ENCODE results near the gene NR2C2. TPM values are rescaled to one million over a fixed set of nuclear protein-coding genes. Genes with fewer than 3 reads are reported as not detected.

NR2C2 gene
- total and polyA plus RNA-seq, 10 of the 15 experiments (the other 5 are each of a cell fraction or from before 2014, with no cell fraction given), result 2.7 to 30.3 (median 18.3) TPM

DNA sequence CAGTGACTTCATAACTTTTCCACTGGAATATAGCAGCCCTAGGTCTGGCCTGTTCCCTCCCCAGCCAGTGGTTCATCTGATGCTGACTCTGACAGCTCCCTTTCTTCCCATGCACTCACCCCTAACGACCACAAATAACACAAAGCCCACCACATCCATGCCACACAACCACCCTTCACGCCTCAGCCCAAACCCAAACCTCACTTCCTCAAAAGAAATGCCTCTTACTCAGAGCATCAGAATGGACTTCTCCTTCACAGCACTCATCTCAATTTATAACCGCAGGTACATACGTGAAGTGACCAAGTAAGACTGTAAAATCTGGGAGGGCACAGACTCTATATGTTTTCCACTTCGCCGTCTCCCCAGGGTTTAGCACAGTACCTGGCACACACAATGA, 150.5 kb downstream of the NR2C2 start (continued):
- TF ChIP-seq, protein P1, sequence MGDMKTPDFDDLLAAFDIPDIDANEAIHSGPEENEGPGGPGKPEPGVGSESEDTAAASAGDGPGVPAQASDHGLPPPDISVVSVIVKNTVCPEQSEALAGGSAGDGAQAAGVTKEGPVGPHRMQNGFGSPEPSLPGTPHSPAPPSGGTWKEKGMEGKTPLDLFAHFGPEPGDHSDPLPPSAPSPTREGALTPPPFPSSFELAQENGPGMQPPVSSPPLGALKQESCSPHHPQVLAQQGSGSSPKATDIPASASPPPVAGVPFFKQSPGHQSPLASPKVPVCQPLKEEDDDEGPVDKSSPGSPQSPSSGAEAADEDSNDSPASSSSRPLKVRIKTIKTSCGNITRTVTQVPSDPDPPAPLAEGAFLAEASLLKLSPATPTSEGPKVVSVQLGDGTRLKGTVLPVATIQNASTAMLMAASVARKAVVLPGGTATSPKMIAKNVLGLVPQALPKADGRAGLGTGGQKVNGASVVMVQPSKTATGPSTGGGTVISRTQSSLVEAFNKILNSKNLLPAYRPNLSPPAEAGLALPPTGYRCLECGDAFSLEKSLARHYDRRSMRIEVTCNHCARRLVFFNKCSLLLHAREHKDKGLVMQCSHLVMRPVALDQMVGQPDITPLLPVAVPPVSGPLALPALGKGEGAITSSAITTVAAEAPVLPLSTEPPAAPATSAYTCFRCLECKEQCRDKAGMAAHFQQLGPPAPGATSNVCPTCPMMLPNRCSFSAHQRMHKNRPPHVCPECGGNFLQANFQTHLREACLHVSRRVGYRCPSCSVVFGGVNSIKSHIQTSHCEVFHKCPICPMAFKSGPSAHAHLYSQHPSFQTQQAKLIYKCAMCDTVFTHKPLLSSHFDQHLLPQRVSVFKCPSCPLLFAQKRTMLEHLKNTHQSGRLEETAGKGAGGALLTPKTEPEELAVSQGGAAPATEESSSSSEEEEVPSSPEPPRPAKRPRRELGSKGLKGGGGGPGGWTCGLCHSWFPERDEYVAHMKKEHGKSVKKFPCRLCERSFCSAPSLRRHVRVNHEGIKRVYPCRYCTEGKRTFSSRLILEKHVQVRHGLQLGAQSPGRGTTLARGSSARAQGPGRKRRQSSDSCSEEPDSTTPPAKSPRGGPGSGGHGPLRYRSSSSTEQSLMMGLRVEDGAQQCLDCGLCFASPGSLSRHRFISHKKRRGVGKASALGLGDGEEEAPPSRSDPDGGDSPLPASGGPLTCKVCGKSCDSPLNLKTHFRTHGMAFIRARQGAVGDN (IDR thresholded peaks at IDR 0.05), result no peak
- TF ChIP-seq GABPA (IDR thresholded peaks at IDR 0.05; ENCODE audit: low read depth) (no peak), MYB (IDR thresholded peaks at IDR 0.05; ENCODE audit: borderline replicate concordance, low read depth, low read length) (no peak), CREM (IDR thresholded peaks at IDR 0.05; ENCODE audit: low read depth) (no peak), DPF2 (IDR thresholded peaks at IDR 0.05) (0 out of 2 replicates have a peak, but pooled peaks have one; percentile 18), CHD1 (IDR thresholded peaks at IDR 0.05; ENCODE audit: low read depth, low read length) (no peak), CHD2 (IDR thresholded peaks at IDR 0.05; ENCODE audit: borderline replicate concordance, low read depth, low read length) (no peak), MEF2A (IDR thresholded peaks at IDR 0.05; ENCODE audit: insufficient read depth, low read depth, low read length) (no peak), SREBF1 (IDR thresholded peaks at IDR 0.05; ENCODE audit: low read length) (no peak), NR2C2 (IDR thresholded peaks at IDR 0.05; ENCODE audit: borderline replicate concordance, control insufficient read depth, insufficient read length, low read depth) (no peak), MTA3 (IDR thresholded peaks at IDR 0.05; ENCODE audit: borderline replicate concordance, low read length) (peak; percentile 61; the same call in 1 of the 2 replicates), KDM1A (IDR thresholded peaks at IDR 0.05; ENCODE audit: borderline replicate concordance) (no peak), NR2C1 (IDR thresholded peaks at IDR 0.05) (no peak), SUZ12 (IDR thresholded peaks at IDR 0.05; ENCODE audit: unreplicated experiment) (no peak), ZNF384 (IDR thresholded peaks at IDR 0.05; ENCODE audit: borderline replicate concordance, low read depth, low read length) (no peak), RCOR1 (conservative IDR thresholded peaks at IDR 0.05; ENCODE audit: low read depth, low read length) (no peak), YBX1 (IDR thresholded peaks at IDR 0.05) (no peak)
- TF ChIP-seq, protein P2, sequence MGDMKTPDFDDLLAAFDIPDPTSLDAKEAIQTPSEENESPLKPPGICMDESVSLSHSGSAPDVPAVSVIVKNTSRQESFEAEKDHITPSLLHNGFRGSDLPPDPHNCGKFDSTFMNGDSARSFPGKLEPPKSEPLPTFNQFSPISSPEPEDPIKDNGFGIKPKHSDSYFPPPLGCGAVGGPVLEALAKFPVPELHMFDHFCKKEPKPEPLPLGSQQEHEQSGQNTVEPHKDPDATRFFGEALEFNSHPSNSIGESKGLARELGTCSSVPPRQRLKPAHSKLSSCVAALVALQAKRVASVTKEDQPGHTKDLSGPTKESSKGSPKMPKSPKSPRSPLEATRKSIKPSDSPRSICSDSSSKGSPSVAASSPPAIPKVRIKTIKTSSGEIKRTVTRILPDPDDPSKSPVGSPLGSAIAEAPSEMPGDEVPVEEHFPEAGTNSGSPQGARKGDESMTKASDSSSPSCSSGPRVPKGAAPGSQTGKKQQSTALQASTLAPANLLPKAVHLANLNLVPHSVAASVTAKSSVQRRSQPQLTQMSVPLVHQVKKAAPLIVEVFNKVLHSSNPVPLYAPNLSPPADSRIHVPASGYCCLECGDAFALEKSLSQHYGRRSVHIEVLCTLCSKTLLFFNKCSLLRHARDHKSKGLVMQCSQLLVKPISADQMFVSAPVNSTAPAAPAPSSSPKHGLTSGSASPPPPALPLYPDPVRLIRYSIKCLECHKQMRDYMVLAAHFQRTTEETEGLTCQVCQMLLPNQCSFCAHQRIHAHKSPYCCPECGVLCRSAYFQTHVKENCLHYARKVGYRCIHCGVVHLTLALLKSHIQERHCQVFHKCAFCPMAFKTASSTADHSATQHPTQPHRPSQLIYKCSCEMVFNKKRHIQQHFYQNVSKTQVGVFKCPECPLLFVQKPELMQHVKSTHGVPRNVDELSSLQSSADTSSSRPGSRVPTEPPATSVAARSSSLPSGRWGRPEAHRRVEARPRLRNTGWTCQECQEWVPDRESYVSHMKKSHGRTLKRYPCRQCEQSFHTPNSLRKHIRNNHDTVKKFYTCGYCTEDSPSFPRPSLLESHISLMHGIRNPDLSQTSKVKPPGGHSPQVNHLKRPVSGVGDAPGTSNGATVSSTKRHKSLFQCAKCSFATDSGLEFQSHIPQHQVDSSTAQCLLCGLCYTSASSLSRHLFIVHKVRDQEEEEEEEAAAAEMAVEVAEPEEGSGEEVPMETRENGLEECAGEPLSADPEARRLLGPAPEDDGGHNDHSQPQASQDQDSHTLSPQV (IDR thresholded peaks at IDR 0.05), result no peak
- TF ChIP-seq, protein P3, sequence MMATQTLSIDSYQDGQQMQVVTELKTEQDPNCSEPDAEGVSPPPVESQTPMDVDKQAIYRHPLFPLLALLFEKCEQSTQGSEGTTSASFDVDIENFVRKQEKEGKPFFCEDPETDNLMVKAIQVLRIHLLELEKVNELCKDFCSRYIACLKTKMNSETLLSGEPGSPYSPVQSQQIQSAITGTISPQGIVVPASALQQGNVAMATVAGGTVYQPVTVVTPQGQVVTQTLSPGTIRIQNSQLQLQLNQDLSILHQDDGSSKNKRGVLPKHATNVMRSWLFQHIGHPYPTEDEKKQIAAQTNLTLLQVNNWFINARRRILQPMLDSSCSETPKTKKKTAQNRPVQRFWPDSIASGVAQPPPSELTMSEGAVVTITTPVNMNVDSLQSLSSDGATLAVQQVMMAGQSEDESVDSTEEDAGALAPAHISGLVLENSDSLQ (IDR thresholded peaks at IDR 0.05), result peak; percentile 37; the same call in 1 of the 2 replicates
- TF ChIP-seq, protein P4, sequence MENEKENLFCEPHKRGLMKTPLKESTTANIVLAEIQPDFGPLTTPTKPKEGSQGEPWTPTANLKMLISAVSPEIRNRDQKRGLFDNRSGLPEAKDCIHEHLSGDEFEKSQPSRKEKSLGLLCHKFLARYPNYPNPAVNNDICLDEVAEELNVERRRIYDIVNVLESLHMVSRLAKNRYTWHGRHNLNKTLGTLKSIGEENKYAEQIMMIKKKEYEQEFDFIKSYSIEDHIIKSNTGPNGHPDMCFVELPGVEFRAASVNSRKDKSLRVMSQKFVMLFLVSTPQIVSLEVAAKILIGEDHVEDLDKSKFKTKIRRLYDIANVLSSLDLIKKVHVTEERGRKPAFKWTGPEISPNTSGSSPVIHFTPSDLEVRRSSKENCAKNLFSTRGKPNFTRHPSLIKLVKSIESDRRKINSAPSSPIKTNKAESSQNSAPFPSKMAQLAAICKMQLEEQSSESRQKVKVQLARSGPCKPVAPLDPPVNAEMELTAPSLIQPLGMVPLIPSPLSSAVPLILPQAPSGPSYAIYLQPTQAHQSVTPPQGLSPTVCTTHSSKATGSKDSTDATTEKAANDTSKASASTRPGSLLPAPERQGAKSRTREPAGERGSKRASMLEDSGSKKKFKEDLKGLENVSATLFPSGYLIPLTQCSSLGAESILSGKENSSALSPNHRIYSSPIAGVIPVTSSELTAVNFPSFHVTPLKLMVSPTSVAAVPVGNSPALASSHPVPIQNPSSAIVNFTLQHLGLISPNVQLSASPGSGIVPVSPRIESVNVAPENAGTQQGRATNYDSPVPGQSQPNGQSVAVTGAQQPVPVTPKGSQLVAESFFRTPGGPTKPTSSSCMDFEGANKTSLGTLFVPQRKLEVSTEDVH (IDR thresholded peaks at IDR 0.05; ENCODE audit: low read depth, partially characterized antibody), result no peak
